Measurements from ENCODE around the gene HFE. TPM values are rescaled to one million over a fixed set of nuclear protein-coding genes. Genes with fewer than 3 reads are reported as not detected.

HFE gene
- polyA plus RNA-seq, 1 donor from 2014 or later = not detected

GRCh38 chr6:26092443-26092842, 5.2 kb downstream of the HFE start:
- no peak overlapping the region for H3K27ac ChIP-seq (ENCODE audit: low read length)
- no peaks in the 10 kb centered on the region for H3K9me2 ChIP-seq (ENCODE audit: insufficient read depth, low read length)
- no peaks in the 10 kb centered on the region for H3K79me2 ChIP-seq (replicated peaks; ENCODE audit: insufficient read depth, low read length)
- H3K4me3 ChIP-seq (ENCODE audit: low read length) = no peak overlapping the region
- H3K9me3 ChIP-seq (ENCODE audit: low read length) = no peaks in the 10 kb centered on the region
- no peak overlapping the region for H2AFZ ChIP-seq (ENCODE audit: low read depth, low read length)
- H3K36me3 ChIP-seq (ENCODE audit: insufficient read depth, low read length) = no peaks in the 10 kb centered on the region
- H4K20me1 ChIP-seq (ENCODE audit: insufficient read depth) = no peaks in the 10 kb centered on the region
- H3K9ac ChIP-seq (ENCODE audit: low read length) = no peak overlapping the region
- no peaks in the 10 kb centered on the region for H3K27me3 ChIP-seq (ENCODE audit: insufficient read depth, low read depth, low read length)
- no peak overlapping the region for H3K4me2 ChIP-seq (ENCODE audit: low read length)
- TF ChIP-seq RAD21 (conservative IDR thresholded peaks at IDR 0.05) (no peak), CTCF (IDR thresholded peaks at IDR 0.05; ENCODE audit: poor library complexity, severe bottlenecking) (no peak), MXI1 (conservative IDR thresholded peaks at IDR 0.05; ENCODE audit: poor library complexity, severe bottlenecking) (no peak), TAF1 (IDR thresholded peaks at IDR 0.05; ENCODE audit: low read depth) (no peak), EP300 (conservative IDR thresholded peaks at IDR 0.05; ENCODE audit: poor library complexity, severe bottlenecking) (no peak), POLR2AphosphoS5 (IDR thresholded peaks at IDR 0.05) (no peak), SMC3 (conservative IDR thresholded peaks at IDR 0.05; ENCODE audit: poor library complexity) (no peak), REST (IDR thresholded peaks at IDR 0.05; ENCODE audit: borderline replicate concordance) (no peak), EZH2 (IDR thresholded peaks at IDR 0.05; ENCODE audit: borderline replicate concordance, insufficient read depth, low read length, poor library complexity, severe bottlenecking) (no peak)
- no peaks in the 10 kb centered on the region for H3F3A ChIP-seq (ENCODE audit: insufficient read depth, low read length, poor library complexity, severe bottlenecking)

- Histone ChIP-seq H3F3A (ENCODE audit: insufficient read depth, low read length, poor library complexity, severe bottlenecking) (no peaks in the 10 kb centered on the region), H3K27ac (ENCODE audit: low read length) (no peak overlapping the region), H3K27me3 (ENCODE audit: insufficient read depth, low read depth, low read length) (no peaks in the 10 kb centered on the region), H3K4me3 (ENCODE audit: low read length) (no peak overlapping the region), H3K4me2 (ENCODE audit: low read length) (no peak overlapping the region), H3K9me2 (ENCODE audit: insufficient read depth, low read length) (no peaks in the 10 kb centered on the region), H3K79me2 (replicated peaks; ENCODE audit: insufficient read depth, low read length) (no peaks in the 10 kb centered on the region), H4K20me1 (ENCODE audit: insufficient read depth) (no peaks in the 10 kb centered on the region), H3K9ac (ENCODE audit: low read length) (no peak overlapping the region), H3K36me3 (ENCODE audit: insufficient read depth, low read length) (no peaks in the 10 kb centered on the region), H2AFZ (ENCODE audit: low read depth, low read length) (no peak overlapping the region), H3K9me3 (ENCODE audit: low read length) (no peaks in the 10 kb centered on the region)
- TF ChIP-seq EP300 (conservative IDR thresholded peaks at IDR 0.05; ENCODE audit: poor library complexity, severe bottlenecking) = no peak
- TF ChIP-seq RAD21 (conservative IDR thresholded peaks at IDR 0.05) = no peak
- TF ChIP-seq SMC3 (conservative IDR thresholded peaks at IDR 0.05; ENCODE audit: poor library complexity) = no peak
- no peak for TF ChIP-seq CTCF (IDR thresholded peaks at IDR 0.05; ENCODE audit: poor library complexity, severe bottlenecking)
- no peak for TF ChIP-seq EZH2 (IDR thresholded peaks at IDR 0.05; ENCODE audit: borderline replicate concordance, insufficient read depth, low read length, poor library complexity, severe bottlenecking)
- TF ChIP-seq POLR2AphosphoS5 (IDR thresholded peaks at IDR 0.05) = no peak
- no peak for TF ChIP-seq REST (IDR thresholded peaks at IDR 0.05; ENCODE audit: borderline replicate concordance)
- TF ChIP-seq MXI1 (conservative IDR thresholded peaks at IDR 0.05; ENCODE audit: poor library complexity, severe bottlenecking) = no peak
- TF ChIP-seq TAF1 (IDR thresholded peaks at IDR 0.05; ENCODE audit: low read depth) = no peak
Observed at GRCh38 chr6:26094036-26094435, 6.8 kb downstream of the HFE start.
